ENCODE results near the gene PRPF6.

GRCh38 chr20:64041040-64041780, 60.3 kb downstream of the PRPF6 start:
- TF ChIP-seq CTCF (IDR thresholded peaks at IDR 0.05; ENCODE audit: insufficient read depth, low read depth, low read length) (no peak), EZH2 (IDR thresholded peaks at IDR 0.05; ENCODE audit: insufficient read depth, low read length) (no peak)
